22Rv1 (cell line): ENCODE measurements around the gene PFKM.

Experiments used
- CTCF ChIP-seq: fragments of 450-650 bp; IDR thresholded peaks from 2 replicates; pipeline ENCODE4 v1.5.1; 2017; ENCODE audit warnings: mild to moderate bottlenecking
- ZFX ChIP-seq: fragments of 450-650 bp; IDR thresholded peaks from 2 replicates; pipeline ENCODE4 v1.6.1; 2017; ENCODE audit warnings: antibody characterized with exemption, borderline replicate concordance

GRCh38 chr12:48192861-48193260 is 73.7 kb downstream of the PFKM start:
- no peak for TF ChIP-seq CTCF
- no peak for TF ChIP-seq ZFX
